ENCODE data around the gene UQCC5.

The UQCC5 gene

DNA sequence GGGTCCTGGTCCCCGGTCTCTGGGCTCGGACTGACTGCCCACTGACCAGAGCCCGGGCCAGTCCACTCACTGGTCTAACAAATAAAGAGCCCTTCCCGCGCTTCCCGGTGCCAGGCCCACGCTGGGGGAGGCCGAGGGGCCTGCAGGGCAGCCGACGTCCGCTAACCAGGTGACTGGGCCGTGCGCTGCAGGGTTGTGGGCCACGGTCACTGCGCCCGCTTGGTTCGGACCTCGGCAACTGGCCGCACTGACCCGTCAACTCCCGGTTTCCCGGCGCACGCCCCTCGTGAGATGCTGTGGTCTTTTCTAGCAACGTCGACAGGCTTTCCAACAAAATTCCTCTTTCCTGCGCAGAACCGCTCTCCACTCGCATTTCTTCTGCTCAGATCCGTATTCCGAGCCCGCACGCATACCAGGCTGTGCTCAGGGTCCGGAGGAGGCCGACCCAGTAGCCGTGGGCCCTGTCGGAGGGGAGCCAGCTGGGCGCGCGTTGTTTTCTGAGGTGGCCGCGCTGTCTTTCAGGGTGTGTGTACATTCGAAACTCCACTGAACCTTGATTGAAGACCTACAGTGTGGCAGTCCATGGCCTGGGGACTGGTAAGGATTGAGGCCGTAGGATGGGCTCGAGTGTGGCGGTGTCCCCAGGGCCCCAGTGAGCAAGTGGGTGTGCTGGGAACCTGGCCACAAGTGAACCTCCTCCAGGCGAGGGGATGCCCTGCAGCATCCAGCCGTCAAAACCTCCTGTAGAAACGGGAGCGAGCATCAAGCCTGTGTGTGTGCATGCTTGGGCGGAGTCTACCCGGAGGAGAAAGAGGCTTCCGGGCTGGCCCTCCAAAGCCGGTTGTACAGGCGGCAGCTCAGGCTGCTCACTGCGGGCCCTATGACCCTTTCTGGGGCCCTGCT, 1.9 kb upstream of the UQCC5 start:
- no peak for DNase-seq (ENCODE audit: low spot score)

DNA sequence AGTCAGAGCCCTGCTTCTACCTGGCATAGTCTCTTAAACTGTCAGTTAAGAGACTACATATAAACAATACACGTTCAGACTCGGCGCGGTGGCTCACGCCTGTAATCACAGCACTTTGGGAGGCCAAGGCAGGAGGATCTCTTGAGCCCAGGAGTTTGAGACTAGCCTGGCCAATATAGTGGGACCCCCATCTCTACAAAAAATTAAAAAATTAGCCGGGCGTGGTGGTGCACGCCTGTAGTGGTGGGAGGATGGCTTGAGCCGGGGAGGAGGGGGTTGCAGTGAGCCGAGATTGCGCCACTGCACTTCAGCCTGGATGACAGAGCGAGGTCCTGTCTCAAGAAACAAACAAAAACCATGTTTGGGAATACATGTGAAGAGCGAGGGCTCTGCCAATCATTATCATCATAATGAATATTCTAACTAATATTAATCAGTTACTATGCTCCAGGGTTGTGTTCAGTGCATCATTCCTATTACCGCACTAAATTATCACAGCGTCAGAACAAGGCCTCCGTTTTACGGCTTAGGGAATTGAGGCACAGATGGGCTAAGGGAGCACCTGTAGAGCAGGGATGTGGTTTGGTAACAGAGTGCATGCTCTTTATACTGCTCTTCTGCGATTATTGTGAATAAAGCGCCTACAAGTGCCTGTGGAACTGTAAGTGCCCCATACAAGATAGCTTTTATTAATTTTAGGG, 844 bp upstream of the UQCC5 start:
- DNase-seq (ENCODE audit: low spot score) = no peak

DNA sequence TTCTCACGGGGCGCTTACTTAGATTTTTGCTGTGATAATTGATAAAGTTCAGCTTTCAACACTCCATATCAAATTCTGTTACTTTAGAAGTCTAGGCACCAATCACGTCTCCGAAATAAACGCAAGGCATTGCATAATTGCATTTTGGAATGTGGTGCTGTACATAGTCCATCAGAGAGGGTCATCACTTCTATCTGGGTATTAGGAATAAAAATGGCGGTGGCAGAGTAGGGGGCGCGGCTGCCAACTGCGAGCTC, 365 bp upstream of the UQCC5 start:
- DNase-seq (ENCODE audit: low spot score) = no peak

DNA sequence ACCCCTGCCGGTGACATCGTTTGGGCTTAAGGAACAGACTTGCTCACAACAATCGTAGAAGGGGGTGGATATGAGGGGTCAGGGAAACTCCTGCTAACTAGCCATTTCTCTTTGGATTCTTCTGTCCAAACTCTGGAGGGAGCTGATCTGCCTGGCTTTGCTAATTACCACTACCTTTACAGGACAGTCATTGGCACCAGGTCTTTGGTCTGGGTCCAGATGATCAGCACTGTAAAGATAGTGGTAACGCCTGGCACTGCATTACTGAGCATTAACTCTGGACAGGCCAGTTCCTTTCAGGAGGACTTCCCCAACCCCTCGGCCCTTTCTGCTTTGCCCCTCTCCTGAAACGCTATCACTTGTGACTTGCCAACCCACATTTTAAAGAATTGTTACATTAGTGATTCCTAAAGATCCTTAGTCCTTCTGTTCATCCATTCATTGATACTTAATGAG, 788 bp downstream of the UQCC5 start:
- DNase-seq (ENCODE audit: low spot score) = no peak

DNA sequence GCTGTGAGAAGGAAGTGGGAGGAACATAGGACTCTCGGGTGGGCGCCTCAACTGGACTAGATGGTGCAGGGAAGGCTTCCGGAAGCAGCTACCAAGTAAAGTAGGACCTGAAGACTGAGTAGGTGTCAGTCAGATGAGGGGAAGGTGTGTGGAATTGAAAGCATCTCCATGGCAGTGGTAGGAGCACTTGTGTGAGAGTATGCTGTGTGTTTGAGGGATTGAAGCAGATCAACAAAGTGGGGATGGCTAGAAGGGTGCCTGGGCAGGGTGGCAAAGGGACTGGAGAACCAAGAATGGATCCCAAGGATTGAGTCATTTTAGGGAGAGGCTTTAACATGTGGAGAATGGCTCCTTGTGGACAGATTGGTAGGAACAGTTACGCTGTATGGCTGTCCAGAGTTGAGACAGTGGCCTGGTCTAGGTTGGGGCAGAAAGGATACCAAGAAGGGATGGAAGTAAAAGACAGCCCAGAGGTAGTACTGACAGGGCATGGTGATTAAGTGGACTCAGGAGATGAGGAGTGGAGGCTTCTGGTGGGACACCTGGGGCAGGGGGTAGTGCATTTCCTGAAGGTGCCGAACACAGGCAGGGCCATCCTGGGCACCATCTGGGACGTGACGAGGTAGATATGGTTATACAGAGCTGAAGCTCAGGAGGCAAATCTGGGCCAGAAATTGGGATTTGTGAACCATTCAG, 1.5 kb downstream of the UQCC5 start:
- no peak for DNase-seq (ENCODE audit: low spot score)

DNA sequence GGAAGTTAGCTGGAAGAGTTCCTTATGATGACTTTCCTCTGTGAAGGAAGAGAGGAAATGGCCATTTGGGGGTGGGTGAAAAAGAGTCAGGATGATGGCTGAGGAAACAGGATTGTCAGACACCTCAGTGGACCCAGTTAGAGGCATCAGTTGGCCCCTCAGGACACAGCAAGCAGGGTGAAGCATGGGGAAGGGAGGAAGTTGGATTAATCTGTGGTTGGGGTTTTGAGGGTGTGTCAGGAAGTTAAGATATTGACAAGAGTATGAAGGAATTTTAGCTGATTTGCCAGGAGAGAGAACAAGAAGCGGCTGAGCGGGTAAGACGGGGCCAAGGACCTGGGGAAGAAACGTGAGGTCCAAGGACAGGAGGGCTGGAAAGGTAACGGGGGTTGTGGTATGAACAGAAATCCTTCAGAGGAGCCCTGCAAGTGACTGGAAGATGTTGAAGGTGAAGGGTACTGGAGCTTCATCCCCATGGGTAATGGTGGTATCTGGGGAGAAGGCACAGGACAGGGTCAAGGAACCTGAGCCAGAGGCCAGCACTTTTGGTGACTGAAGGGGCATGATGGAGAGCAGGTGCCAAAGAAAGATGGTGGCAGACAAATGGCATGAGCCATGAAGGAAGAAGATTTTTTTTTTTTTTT, 2.7 kb downstream of the UQCC5 start:
- no peak for DNase-seq (ENCODE audit: low spot score)

DNA sequence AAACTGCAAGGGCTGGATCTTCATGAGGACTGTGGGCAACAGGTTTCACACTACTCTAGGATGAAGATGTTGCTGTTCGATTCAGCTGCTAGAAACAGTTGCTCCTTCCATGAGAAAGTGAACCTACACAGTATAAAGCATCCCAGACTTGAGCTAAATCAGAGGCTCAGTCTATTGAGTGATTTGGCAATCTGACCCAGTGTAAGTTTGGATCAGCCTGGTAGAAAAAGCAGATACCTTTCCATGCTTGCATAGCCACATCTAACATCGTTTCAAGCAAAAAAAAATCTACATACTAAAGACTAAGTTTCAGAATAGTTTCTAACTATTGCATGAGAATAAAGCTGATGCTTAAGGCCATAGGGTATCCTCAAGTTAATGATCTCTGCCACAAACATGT, 4.6 kb downstream of the UQCC5 start:
- DNase-seq (ENCODE audit: low spot score) = no peak

DNA sequence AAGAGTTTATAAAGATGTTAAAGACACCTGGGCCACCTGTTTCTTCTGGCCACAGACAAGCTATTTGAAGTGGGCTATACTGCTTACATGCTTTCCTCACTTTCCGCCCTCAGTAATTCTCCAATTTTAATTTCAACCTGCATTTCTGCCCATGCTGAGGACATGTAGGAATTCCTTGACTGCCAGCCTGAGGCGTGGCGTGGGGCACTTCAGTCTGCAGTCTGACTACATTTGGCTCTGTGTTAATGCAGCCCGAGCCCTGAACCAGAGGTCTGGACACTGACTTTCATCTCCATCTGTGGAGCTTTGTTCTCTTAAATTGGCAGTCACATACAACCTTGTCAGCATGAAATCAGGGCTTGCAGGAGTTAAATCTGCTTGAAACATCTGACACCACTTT, 8.5 kb downstream of the UQCC5 start:
- DNase-seq (ENCODE audit: low spot score) = no peak

DNA sequence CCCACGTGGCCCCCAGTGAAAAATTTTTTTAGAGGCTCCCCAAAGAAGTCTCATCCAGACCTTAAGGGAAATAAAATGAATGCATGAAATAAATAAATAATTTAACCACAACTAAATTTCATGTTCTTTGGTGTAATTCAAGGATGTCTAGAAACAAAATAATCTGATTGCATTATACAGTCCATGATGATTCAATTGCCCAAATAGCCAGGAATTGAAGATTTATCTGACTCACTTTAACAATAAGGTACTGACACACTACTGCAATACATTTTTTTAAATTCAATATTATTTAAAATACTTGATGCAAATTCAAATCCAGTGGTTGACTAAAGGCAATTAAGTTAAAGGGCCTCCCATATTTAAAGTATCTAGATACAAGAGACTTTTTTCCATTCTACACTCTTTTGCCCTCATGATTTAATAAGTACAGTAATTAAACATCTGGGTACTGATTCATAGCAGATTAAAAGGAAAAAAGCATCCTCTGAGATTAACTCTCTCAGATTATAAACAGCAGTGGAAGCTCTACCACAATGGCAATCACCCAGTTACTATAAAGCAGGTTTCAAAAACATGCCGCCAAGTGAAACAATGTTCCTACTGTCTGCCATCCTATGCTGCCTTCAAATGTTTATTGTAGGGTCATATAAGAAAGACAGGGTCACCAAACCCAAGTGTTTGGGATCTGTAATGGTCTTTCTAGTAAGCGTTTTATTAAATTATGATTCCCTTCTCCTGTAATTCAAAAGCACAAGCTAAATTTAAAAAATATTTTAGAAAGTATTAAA, 9.9 kb downstream of the UQCC5 start:
- no peak for DNase-seq (ENCODE audit: low spot score)

DNA sequence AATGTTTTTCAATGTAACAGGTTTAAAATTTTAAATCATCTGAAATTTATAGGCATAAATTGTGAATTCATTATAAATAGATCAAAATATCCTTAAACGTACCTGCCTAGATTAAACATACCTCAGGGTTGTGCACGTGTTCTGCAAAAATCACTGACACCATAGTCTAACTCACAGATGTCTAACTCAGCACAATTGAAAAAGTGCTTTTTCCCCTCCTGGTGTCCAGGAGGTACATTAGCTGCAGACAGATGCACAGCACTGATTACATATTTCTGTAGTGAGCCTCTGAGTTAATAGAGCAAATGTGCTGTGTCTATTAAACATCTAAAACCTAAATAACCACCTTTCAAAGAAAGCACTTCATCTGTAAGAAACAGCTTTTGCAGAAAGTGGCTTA, 10.7 kb downstream of the UQCC5 start:
- no peak for DNase-seq (ENCODE audit: low spot score)

DNA sequence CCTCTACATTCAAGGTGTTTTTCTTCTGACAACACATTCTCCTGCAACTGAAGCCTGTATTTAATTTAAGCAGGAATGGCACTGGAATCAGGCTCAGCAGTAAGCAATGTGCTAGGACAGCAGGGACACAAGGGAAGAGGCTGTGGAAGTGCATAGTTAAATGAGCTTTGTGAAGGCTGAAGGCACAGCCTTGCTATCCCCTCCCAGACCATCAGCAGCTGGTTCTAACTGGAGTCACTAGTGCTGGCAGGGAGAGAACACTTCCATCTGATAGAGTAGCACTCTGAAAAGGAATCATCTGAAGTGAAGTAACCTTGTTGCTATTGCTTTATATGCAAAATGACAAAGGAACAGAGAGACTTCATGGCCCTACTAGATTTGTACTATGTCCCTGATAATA, 14.7 kb downstream of the UQCC5 start:
- DNase-seq (ENCODE audit: low spot score) = no peak

DNA sequence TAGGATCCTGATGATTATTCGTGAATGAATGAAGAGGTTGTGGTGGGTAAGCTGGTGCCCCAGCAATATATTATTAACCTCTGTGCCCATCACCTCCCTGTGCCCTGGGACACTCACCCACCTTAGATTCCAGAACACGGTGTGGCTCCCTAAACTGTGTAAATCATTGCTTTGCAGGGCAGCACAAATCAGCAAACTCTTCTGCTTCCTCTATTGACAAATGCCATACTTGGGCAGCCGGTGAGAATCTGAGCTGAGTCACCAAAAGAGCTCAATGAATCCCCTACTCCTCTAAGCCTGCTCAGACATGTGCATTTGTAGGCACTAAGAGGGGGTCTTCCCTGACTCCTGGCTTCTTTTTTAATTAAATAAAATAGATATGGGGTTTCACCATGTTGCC, 15.7 kb downstream of the UQCC5 start:
- DNase-seq (ENCODE audit: low spot score) = no peak

DNA sequence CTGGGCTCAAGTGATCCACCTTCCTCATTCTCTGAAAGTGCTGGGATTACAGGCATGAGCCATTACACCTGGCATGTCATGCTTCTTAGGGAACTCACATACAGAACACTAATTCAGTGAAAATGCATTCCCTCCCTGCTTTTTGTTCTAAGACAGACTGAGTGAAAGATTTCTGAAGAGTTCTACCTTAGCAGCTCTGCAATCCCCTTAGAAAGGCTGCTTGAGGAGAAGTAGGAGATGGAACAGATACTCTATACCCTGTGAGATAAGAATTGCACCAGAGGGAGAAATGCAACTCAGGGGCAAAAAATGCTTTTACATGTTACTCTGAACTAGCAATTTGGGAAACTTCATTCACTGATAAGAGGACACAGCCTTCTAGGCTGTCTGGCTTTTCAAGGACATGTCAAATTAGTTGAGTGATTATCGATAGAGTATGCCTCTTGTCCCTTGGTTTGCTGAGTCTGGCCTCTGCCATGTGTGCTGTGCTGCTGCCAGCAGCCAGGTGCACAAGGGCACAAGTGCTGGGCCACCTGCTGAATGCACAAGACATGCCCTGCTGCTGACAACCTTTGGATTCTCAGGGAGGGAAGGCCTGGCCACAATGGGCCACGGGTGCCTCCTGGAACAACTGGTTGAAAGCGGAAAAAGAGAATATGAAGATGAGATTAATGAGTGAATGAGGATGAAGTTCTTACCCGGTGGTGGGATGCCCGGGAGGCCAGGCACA, 17.8 kb downstream of the UQCC5 start:
- no peak for DNase-seq (ENCODE audit: low spot score)

DNA sequence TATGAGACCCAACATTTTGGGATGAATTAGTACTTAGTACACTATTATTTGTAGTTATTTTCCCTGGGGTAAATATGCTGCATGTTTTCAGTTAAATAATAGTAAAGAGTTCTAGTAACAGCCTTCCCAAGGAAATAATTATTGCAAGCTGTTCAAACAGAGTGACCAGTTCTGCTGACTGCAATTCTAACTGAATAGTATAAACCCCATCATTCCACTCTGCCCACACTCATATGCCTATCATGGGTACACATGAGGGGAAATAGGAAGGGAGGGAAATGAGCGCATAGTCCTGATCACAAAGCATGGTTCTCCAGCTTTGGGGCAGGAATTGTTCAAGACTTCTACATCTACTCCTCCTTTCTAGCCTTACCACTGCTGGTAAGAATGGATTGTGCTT, 18.7 kb downstream of the UQCC5 start:
- DNase-seq (ENCODE audit: low spot score) = no peak

DNA sequence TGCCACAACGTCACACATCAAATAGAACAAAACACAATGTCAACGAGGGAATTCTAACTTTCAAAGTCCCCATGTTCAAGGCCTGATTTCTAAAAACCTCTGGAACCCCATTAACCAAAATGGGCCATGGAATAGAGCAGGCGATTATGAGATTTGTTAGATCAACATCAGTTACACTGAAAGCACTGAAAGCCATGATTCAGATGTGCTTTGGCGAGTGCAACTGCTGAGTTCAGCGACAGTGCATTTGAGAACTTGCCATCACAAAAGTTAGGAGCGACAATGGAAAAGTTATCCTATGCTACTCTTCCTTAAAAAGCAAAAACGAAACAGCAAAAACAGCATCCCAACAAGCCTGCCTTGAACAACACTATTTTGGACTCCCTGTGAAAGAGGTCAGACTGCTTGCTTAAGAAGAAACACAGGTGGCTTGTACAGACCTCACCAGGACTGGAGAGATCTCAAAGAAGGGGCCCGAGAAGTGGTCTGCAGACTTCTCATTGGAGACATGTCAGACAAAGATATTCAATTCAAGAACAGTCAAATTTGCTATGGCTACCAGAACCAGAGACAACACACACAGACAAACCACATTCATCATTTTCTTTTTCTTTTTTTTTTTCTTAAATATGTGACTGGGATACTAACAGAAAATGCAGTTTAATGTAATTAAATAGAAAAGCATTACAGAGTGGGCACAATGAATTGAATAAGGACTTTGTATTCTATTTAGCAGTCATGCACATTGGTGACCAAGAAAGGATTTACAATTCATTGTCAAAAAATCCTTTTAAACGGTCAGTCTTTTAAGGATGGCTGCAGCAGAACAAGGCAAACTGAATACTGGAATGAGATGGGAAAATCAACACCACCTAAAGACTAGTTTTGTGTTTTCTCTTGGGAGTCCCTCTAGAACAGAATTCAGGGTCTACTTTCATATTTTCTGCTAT, 20.9 kb downstream of the UQCC5 start:
- DNase-seq (ENCODE audit: low spot score) = no peak

DNA sequence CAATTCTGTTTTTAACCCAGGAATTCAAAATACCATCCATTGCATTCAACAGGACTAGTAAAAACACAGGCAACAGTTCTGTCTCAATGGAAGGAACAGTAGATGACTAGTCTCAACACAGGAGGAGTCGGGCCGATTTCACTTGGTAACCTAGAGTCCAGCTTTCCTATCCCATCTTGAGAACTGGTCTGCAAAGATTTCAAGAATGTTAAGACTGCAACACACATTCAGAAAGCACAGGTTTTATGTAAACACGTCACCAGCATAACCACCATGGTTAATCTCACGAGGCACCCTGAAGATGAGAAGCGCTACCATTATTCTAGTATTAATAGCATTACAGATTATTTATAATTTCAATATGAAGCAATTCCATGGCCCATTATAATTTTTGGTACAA, 22.0 kb downstream of the UQCC5 start:
- no peak for DNase-seq (ENCODE audit: low spot score)

DNA sequence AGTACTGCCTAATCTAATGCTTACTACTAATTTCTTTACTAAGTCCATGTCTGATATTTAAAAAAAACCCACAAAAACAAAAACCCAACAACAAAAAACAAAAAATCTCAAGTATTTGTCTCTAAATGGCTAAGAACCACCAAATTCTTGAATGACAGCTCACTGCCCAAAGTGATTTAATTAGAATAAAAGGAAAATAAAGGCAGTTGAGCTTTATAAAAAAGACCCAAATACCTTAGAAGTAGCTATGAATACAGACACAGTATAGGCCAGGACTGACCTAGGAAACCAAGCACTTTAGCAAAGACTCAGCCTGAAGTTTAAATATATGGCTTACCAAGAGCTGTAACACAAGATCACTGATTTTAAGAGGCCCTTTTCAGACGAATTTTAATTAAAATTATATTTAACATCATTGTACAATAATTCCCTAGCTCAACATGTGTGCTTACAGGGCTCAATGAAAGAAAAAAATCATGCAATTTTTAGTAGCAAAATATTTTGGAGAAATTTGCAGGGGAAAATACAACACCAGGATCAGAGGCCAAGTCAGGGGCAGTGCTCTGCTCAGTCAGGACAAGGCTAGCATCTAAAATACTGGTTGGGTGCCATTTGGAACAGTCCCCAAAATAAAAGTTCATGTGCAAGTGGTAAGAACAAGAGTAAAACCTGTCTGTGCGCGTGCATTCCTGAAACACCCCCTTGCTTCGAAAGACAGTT, 24.8 kb downstream of the UQCC5 start:
- no peak for DNase-seq (ENCODE audit: low spot score)

DNA sequence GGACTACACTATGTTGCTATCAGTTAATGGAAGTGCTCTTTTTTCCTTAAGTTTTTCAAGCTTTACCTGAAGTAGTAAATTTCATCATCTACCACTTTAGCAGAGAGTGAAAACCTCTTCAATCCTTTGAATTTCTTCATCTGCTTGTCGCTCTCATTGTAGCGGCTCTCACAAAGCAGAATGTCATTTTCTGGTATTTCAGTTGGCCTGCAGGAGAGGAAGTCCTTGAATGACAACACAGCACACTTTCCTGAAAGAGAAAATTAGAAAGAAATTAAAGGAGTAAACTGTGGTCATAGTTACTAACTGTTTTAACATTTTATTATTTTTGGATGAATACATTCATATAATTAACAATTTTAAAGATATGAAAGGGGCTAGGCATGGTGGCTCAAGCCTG, 27.6 kb downstream of the UQCC5 start:
- no peak for DNase-seq (ENCODE audit: low spot score)

DNA sequence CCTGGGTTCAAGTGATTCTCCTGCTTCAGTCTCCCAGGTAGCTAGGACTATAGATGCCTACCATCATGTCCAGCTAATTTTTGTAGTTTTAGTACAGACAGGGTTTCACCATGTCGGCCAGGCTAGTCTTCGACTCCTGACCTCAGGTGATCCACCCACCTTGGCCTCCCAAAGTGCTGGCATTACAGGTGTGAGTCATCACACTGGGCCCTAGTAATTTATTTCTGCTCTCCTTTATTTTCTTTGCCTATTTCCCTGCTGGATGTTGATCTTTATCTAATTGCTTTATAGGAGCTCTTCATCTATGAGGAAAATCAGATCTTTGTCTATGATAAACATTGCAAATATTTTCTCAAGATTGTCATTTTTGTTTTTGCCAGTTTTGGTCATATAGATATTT, 31.7 kb downstream of the UQCC5 start:
- no peak for DNase-seq (ENCODE audit: low spot score)

Data from NAMALWA (cell line).